Neural progenitor cell (in vitro differentiated cells): ENCODE measurements around the gene BCAT1.

ENCODE experiments used
- CTCF ChIP-seq: fragments of 200-600 bp; sonication (generic); IDR thresholded peaks from 2 replicates; pipeline ENCODE4 v1.5.1; 2017; ENCODE audit warnings: antibody characterized with exemption, mild to moderate bottlenecking
- EZH2 ChIP-seq: fragments of 200-600 bp; sonication (generic); IDR thresholded peaks from 2 replicates; pipeline ENCODE4 v1.6.1; 2017; ENCODE audit warnings: antibody characterized with exemption, mild to moderate bottlenecking, moderate library complexity

- TF ChIP-seq CTCF, result no peak
- TF ChIP-seq EZH2, result no peak
These were observed 145.3 kb downstream of the BCAT1 start for GRCh38 chr12:24803430-24804245.
